GM18951 (cell line): Measurements from ENCODE around the gene DTD2.

Experiments used
- POLR2A ChIP-seq: IDR thresholded peaks from 4 replicates; pipeline ENCODE4 v1.6.1; 2011; ENCODE audit warnings: mild to moderate bottlenecking; ENCODE audit not compliant: insufficient read length, insufficient read depth; ENCODE audit errors: extremely low read depth
- in situ Hi-C: fragments of 300-500 bp; cut with MboI; formaldehyde crosslinking; loops from one replicate; pipeline ENCODE4 v1.12.0; 2022; ENCODE audit warnings: low sequenced_read_pairs, mixed read lengths, inconsistent platforms; ENCODE audit not compliant: unreplicated experiment

Gene DTD2

DNA sequence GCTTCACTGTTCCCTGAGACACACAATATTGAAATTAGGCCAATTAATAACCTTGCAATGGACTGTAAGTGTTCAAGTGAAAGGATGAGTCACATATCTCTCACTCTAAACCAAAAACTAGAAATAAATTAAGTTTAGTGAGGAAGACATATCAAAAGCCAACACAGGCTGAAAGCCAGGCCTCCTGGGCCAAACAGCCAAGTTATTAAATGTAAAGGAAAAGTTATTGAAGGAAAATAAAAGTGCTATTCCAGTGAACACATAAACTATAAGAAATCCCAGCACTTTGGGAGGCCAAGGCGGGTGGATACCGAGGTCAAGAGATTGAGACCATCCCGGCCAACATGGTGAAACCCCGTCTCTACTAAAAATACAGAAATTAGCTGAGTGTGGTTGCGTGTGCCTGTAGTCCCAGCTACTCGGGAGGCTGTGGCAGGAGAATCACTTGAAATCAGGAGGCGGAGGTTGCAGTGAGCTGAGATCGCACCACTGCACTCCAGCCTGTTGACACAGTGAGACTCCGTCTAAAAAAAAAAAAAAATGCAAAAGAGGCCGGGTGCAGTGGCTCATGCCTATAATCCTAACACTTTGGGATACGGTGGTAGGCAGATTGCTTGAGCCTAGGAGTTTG, 26.6 kb downstream of the DTD2 start:
- TF ChIP-seq POLR2A = no peak
- in situ Hi-C loops = no loop called here

DNA sequence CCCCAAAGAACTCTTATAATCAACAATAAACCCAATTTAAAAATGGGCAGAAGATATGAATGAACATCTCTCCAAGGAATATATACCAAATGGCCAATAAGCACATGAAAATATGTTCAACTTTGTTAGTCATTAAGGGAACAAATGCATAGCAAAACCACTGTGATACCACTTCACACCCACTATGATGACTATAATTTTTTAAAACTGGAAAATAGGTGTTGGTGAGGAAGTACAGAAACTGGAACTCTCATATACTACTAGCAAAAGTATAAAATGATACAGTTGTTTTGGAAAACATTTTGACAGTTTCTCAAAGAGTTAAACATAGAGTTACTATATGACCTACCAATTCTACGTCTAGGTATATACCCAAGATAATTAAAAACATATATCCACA, 27.5 kb downstream of the DTD2 start:
- in situ Hi-C loops = no loop called here

DNA sequence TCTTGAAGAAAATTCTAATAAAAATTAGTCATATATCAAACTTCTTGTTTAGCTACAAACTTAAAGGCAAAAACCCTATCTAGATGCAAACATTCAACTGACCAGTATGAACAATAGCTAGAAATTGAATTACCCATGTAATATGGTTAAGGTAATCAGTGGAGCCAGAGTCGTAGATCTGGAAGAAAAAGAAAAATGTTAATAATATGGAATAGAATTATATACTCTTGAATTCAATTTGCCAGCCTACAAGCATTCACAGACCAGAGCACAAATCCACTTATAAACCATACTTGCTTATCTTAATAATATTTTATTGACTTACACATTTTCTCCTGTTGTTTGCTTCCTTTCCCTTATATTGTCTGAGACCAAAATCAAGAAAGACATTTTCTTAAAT, 29.3 kb downstream of the DTD2 start:
- TF ChIP-seq POLR2A = no peak
- in situ Hi-C loops = no loop called here

More for the DNA sequence above, 27.5 kb downstream of the DTD2 start:
- TF ChIP-seq POLR2A = no peak

- in situ Hi-C loops = no loop called here
Measured at GRCh38 chr14:31426663-31427062, 30.6 kb downstream of the DTD2 start.

GRCh38 chr14:31425905-31426304, 31.4 kb downstream of the DTD2 start:
- no peak for TF ChIP-seq POLR2A
- in situ Hi-C loops = no loop called here

More at GRCh38 chr14:31426663-31427062, 30.6 kb downstream of the DTD2 start:
- no peak for TF ChIP-seq POLR2A

DNA sequence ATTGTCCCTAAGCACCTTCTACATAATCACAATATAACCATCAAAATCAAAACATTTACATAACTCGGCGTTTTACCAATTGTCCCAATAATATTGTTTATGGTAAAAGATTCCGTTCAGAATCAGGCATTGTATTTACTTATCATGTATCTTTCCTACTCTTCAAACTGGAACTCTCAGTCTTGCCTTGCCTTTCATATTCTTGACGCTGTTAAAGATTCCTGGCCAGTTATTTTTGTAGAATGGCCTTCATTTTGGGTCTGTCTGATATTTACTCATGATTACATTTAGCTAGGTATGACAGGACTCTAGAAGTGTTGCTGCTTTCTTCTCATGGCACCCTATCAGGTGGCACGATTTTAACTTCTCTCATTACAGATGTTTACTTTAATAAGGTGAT, 36.1 kb downstream of the DTD2 start:
- no peak for TF ChIP-seq POLR2A
- in situ Hi-C loops = no loop called here

GRCh38 chr14:31420319-31421111, 36.8 kb downstream of the DTD2 start, which contains the start of gene HEATR5A:
Gene HEATR5A (minus strand): TSS chr14:31420550. CDS start chr14:31402975, 17,575 bp downstream.
- peak; percentile 98 for TF ChIP-seq POLR2A
- in situ Hi-C loops = no loop called here

DNA sequence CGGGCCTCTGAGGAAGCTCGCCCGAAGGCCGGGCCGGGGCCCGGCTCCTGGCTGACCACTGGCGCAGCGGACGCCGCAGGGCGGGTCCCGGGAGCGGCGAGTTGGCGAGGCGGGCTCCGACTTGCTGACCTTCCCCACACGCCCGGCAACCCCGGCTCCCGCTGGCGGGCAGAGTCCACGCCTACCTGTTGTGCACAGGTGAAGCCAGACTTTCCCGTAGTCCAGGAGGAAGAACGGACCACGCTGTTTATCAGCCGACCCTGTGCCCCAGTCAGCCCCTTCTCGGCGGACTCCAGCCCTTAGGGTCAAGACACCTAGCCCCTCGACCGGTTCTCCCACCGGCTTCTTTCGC, 37.4 kb downstream of the DTD2 start:
- in situ Hi-C loops = no loop called here
- no peak for TF ChIP-seq POLR2A

- TF ChIP-seq POLR2A = no peak
- in situ Hi-C loops = no loop called here
Measured at GRCh38 chr14:31419179-31419966, 37.9 kb downstream of the DTD2 start.

DNA sequence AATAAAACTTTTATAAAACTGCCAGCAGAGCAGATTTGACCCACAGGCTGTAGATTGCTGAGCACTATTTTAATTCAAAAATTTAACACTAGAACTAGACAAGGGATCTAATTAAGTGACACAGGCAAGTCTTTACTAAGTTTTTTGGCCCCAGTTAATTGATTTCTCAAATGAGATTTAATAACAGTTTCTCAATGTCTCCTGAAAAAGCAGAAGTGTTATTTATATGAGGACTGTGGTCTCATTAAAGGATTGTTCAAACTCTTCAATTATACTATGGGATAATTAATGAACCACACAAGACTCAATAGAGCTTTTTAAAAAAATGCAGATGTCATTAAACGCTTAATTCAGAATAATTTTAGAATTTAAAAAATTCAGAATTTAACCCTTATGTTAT, 38.9 kb downstream of the DTD2 start:
- in situ Hi-C loops = no loop called here

DNA sequence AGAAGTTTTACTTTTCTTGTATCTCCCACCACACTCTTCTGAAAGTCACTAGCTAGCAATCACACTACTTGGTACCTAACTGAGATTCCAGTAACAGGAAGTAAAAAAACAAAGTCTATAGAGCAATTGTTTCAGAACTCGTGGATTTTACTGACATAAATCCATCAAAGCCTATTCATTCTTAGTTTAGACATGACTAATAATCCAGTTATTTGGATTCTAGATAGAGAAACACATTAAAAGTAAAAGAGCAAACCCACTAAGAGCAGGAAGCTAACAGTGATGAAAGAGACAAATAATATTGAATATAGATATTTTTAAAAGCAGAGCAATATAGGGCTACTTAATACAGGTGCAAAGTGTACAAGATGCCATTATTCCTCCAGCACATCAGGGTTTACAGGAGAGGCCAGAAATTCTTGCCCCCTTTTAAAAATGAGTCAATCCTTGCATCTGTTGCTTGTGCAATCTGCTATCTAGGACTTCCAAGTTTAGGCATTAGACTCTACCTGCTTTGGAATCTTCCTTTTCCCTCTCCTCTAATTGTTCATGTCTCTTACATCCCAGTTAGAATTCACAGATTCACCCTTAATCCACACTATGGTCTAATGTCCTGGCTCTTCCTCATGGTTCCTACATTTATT, 43.0 kb downstream of the DTD2 start:
- in situ Hi-C loops = no loop called here
- no peak for TF ChIP-seq POLR2A

More for the DNA sequence above, 38.9 kb downstream of the DTD2 start:
- no peak for TF ChIP-seq POLR2A

GRCh38 chr14:31411218-31411727, 46.0 kb downstream of the DTD2 start:
- in situ Hi-C loops = no loop called here
- no peak for TF ChIP-seq POLR2A
